Heart left ventricle (tissue), 13 donors: ENCODE measurements around the gene STRIT1.

ENCODE experiments used
- POLR2A ChIP-seq, 2 donors: fragments of 450-650 bp; IDR thresholded peaks; one replicate each; pipeline ENCODE4 v1.6.1; 2017; ENCODE audit warnings: antibody characterized with exemption in 2 of 2, mild to moderate bottlenecking in 2 of 2, moderate library complexity in 2 of 2
- TF ChIP-seq, protein P1 (sequence below), 12 donors: fragments of 200-600 bp; sonication (generic) in 4 of 12; IDR thresholded peaks; one replicate each; pipeline versions ENCODE4 v1.5.0 to v1.8.0; 2018 to 2022; ENCODE audit warnings: antibody characterized with exemption in 12 of 12, mild to moderate bottlenecking in 5 of 12
- donor health status: ischemic (EF 13 %, LVEDD 7.1; RV severe dilation, severe dysfunction).
- donor health status: DM: no; HTN: yes; CAD: no.
- donor health status: DM: no; HTN: no; CAD: no.
- donor health status: ischemic (EF 25% LVEDD 6.9; RV normal size, moderate dysfunction).
- donor health status: ischemic (EF 25% LVEDD 5.7; RV mildly dilated, moderate dysfunction).
- donor health status: ischemic (EF 35%, LVEDD 5.7; RV mildly dilated, moderate dysfunction).
- donor health status: nonischemic (EF 11% LVEDD 7.7; RV severe dilation, severe dysfunction).
- donor health status: DM: yes; HTN: yes; CAD: no.
- donor health status: PGD.
- donor health status: ischemic (EF 29% LVEDD 5.4; RV normal size, mild dysfunction).
- donor health status: nonischemic (EF 23%, LVEDD 6.1; RV moderate dilation, normal function).

DNA sequence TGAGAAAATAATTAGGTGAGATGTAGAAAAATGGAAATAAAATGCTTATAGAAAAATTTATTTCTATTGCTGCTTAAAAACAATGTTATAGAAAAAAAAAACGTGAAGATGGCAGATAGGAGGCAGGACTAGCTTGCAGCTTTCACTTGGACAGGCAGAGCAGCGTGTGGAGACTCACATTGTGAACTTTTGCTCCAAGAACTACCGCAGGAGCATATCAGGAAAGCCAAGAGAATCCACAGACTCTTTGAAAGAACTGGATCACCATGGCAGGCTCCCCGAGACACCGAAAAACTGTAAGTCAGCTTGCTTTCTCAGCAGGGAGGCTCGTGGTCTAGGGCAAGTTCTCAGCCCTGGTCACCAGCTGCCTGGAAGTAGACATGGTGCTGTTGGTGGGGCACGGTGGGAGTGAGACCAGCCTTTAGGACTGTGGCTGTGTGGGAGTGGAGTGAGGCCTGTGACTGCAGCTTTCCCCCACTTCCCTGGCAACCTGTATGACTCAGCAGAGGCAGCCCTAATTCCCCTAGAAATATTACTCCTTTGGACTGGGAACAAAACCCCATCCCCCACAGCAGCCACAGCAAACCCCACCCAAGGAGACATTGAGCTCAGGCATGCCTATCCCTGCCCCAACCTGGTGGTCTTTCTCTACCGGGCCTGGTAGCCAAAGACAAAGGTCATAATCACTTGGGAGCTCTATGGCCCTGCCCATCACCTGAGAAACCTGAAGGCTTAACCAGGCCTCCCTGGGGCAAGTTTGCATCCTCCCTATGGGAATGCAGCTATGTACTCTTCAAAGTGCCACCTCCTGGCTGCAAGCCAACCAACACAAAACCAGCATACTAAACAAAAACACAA lies 22.8 kb downstream of the STRIT1 start:
- TF ChIP-seq, protein P1, sequence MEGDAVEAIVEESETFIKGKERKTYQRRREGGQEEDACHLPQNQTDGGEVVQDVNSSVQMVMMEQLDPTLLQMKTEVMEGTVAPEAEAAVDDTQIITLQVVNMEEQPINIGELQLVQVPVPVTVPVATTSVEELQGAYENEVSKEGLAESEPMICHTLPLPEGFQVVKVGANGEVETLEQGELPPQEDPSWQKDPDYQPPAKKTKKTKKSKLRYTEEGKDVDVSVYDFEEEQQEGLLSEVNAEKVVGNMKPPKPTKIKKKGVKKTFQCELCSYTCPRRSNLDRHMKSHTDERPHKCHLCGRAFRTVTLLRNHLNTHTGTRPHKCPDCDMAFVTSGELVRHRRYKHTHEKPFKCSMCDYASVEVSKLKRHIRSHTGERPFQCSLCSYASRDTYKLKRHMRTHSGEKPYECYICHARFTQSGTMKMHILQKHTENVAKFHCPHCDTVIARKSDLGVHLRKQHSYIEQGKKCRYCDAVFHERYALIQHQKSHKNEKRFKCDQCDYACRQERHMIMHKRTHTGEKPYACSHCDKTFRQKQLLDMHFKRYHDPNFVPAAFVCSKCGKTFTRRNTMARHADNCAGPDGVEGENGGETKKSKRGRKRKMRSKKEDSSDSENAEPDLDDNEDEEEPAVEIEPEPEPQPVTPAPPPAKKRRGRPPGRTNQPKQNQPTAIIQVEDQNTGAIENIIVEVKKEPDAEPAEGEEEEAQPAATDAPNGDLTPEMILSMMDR (IDR thresholded peaks at IDR 0.05) = no peak
- TF ChIP-seq POLR2A (IDR thresholded peaks at IDR 0.05) = no peak
